ENCODE data around the gene CABP4. TPM values are rescaled to one million over a fixed set of nuclear protein-coding genes. Genes with fewer than 3 reads are reported as not detected.
A peak's percentile ranks its signal among the peaks of the same experiment; 100 is the strongest.

CABP4 gene
- total and polyA plus RNA-seq, 2 donors (not counting 1 experiment from before 2014, with no cell fraction given), result 3.2 to 5.2 TPM

GRCh38 chr11:67411785-67412152 lies 43.4 kb upstream of the CABP4 start:
- peak overlapping the region; percentile 89 for H3K4me2 ChIP-seq (replicated peaks; ENCODE audit: low read depth, low read length, poor library complexity, severe bottlenecking)
- Mint-ChIP-seq H3K27ac (peak overlapping the region; percentile 100), H3K27me3 (no peaks in the 10 kb centered on the region), H3K4me1 (peaks cover 84% of the 10 kb centered on the region), H3K4me3 (peak overlapping the region; percentile 91), H3K9me3 (ENCODE audit: insufficient read depth) (no peaks in the 10 kb centered on the region)
- peaks cover 0 to 2% (median 0%) of the 10 kb centered on the region in 3 donors for H3K9me3 ChIP-seq (ENCODE audit: control extremely low read depth in 1 of 3, control insufficient read depth in 2 of 3, insufficient read depth in 1 of 3, low read length in 2 of 3)
- DNase-seq, result peak; percentile 57
- H3K27ac ChIP-seq (ENCODE audit: low read length in 2 of 2), result no peak overlapping the region
- ChIA-PET CTCF (interaction anchor here (0.9 to 3.8 kb wide), 6 partner anchors 9 to 48 kb away, joined by 3 to 48 read pairs (median 3); partner anchors contain the start of genes PPP1CA, PTPRCAP and TBC1D10C), POLR2A (interaction anchor here (0.6 to 4.8 kb wide), 12 partner anchors 8 to 134 kb away, joined by 3 to 79 read pairs (median 6); partner anchors contain the start of genes CORO1B, POLD4, PPP1CA and PTPRCAP)
- H3K4me1 ChIP-seq (ENCODE audit: control insufficient read depth in 2 of 2, insufficient read depth in 2 of 2, low read length in 2 of 2), result peaks cover 89 to 95% of the 10 kb centered on the region in 2 donors
- H3K79me2 ChIP-seq (ENCODE audit: control insufficient read depth, insufficient read depth, low read length), result peaks cover 36% of the 10 kb centered on the region
- TF ChIP-seq EZH2 (IDR thresholded peaks at IDR 0.05; ENCODE audit: borderline replicate concordance, insufficient read depth, low read depth, low read length, poor library complexity, severe bottlenecking), result no peak
- TF ChIP-seq, protein P1, sequence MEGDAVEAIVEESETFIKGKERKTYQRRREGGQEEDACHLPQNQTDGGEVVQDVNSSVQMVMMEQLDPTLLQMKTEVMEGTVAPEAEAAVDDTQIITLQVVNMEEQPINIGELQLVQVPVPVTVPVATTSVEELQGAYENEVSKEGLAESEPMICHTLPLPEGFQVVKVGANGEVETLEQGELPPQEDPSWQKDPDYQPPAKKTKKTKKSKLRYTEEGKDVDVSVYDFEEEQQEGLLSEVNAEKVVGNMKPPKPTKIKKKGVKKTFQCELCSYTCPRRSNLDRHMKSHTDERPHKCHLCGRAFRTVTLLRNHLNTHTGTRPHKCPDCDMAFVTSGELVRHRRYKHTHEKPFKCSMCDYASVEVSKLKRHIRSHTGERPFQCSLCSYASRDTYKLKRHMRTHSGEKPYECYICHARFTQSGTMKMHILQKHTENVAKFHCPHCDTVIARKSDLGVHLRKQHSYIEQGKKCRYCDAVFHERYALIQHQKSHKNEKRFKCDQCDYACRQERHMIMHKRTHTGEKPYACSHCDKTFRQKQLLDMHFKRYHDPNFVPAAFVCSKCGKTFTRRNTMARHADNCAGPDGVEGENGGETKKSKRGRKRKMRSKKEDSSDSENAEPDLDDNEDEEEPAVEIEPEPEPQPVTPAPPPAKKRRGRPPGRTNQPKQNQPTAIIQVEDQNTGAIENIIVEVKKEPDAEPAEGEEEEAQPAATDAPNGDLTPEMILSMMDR (IDR thresholded peaks at IDR 0.05), result no peak
- H4K20me1 ChIP-seq (ENCODE audit: control insufficient read depth, insufficient read depth, low read length, poor library complexity, severe bottlenecking), result peaks cover 17% of the 10 kb centered on the region
- no peak overlapping the region for H3K4me3 ChIP-seq (ENCODE audit: control extremely low read depth in 1 of 5, extremely low read depth in 1 of 5, insufficient read depth in 1 of 5, low read depth in 2 of 5, low read length in 4 of 5)
- intact Hi-C loops (cut with micrococcal nuclease), result no loop called here
- H2AFZ ChIP-seq (ENCODE audit: insufficient read depth, low read depth, low read length, poor library complexity, severe bottlenecking), result no peak overlapping the region
- H3K36me3 ChIP-seq (replicated peaks in 1 of 2; ENCODE audit: control extremely low read depth in 1 of 2, control insufficient read depth in 1 of 2, extremely low read depth in 1 of 2, insufficient read depth in 2 of 2, low read length in 1 of 2), result peaks cover 0 to 29% of the 10 kb centered on the region in 2 experiments
- ATAC-seq (ENCODE audit: low read depth), result peak; percentile 8
- WGBS (ENCODE audit: insufficient coverage), result 82% methylated on average over 5 of the region's 7 CpGs
- H3K27me3 ChIP-seq (replicated peaks in 1 of 4; ENCODE audit: control extremely low read depth in 1 of 4, control insufficient read depth in 3 of 4, insufficient read depth in 4 of 4, low read length in 3 of 4), result no peaks in the 10 kb centered on the region
- H3K9ac ChIP-seq (ENCODE audit: low read length), result peak overlapping the region; percentile 24

GRCh38 chr11:67412495-67413179 lies 42.5 kb upstream of the CABP4 start:
- Mint-ChIP-seq H3K9me3 (ENCODE audit: insufficient read depth) (no peaks in the 10 kb centered on the region), H3K27ac (peak overlapping the region; percentile 100), H3K4me1 (peaks cover 83% of the 10 kb centered on the region), H3K27me3 (no peaks in the 10 kb centered on the region), H3K4me3 (peak overlapping the region; percentile 91)
- Histone ChIP-seq H3K27me3 (replicated peaks in 1 of 4; ENCODE audit: control extremely low read depth in 1 of 4, control insufficient read depth in 3 of 4, insufficient read depth in 4 of 4, low read length in 3 of 4) (no peaks in the 10 kb centered on the region), H4K20me1 (ENCODE audit: control insufficient read depth, insufficient read depth, low read length, poor library complexity, severe bottlenecking) (peaks cover 9% of the 10 kb centered on the region), H3K4me2 (replicated peaks; ENCODE audit: low read depth, low read length, poor library complexity, severe bottlenecking) (peak overlapping the region; percentile 89), H3K36me3 (replicated peaks in 1 of 2; ENCODE audit: control extremely low read depth in 1 of 2, control insufficient read depth in 1 of 2, extremely low read depth in 1 of 2, insufficient read depth in 2 of 2, low read length in 1 of 2) (peaks cover 0 to 21% of the 10 kb centered on the region in 2 experiments), H3K27ac (ENCODE audit: low read length in 2 of 2) (no peak overlapping the region), H3K9ac (ENCODE audit: low read length) (no peak overlapping the region), H3K79me2 (ENCODE audit: control insufficient read depth, insufficient read depth, low read length) (peaks cover 31% of the 10 kb centered on the region), H3K9me3 (ENCODE audit: control extremely low read depth in 1 of 3, control insufficient read depth in 2 of 3, insufficient read depth in 1 of 3, low read length in 2 of 3) (peaks cover 0 to 2% (median 0%) of the 10 kb centered on the region in 3 donors), H3K4me3 (ENCODE audit: control extremely low read depth in 1 of 5, extremely low read depth in 1 of 5, insufficient read depth in 1 of 5, low read depth in 2 of 5, low read length in 4 of 5) (no peak overlapping the region), H3K4me1 (ENCODE audit: control insufficient read depth in 2 of 2, insufficient read depth in 2 of 2, low read length in 2 of 2) (peaks cover 89 to 95% of the 10 kb centered on the region in 2 donors), H2AFZ (ENCODE audit: insufficient read depth, low read depth, low read length, poor library complexity, severe bottlenecking) (no peak overlapping the region)
- intact Hi-C loops (cut with micrococcal nuclease), result no loop called here
- ChIA-PET POLR2A (interaction anchor here (0.6 to 4.8 kb wide), 14 partner anchors 8 to 135 kb away, joined by 3 to 79 read pairs (median 9); partner anchors contain the start of genes CLCF1, CORO1B, POLD4 and PPP1CA), CTCF (interaction anchor here (0.6 to 3.8 kb wide), 13 partner anchors 8 to 190 kb away, joined by 3 to 48 read pairs (median 3); partner anchors contain the start of genes PITPNM1, PPP1CA, PTPRCAP and TBC1D10C)
- WGBS (ENCODE audit: insufficient coverage), result 40% methylated on average over 7 of the region's 9 CpGs
- no peak for ATAC-seq (ENCODE audit: low read depth)
- DNase-seq, result no peak
- TF ChIP-seq, protein P1 (IDR thresholded peaks at IDR 0.05), result no peak
- TF ChIP-seq EZH2 (IDR thresholded peaks at IDR 0.05; ENCODE audit: borderline replicate concordance, insufficient read depth, low read depth, low read length, poor library complexity, severe bottlenecking), result no peak

All from B cell (primary cell).